ENCODE measurements around the gene FYCO1. TPM values are rescaled to one million over a fixed set of nuclear protein-coding genes. Genes with fewer than 3 reads are reported as not detected.

Gene FYCO1
- polyA plus RNA-seq, 3 donors: 0.59 to 5.0 (median 1.3) TPM

DNA sequence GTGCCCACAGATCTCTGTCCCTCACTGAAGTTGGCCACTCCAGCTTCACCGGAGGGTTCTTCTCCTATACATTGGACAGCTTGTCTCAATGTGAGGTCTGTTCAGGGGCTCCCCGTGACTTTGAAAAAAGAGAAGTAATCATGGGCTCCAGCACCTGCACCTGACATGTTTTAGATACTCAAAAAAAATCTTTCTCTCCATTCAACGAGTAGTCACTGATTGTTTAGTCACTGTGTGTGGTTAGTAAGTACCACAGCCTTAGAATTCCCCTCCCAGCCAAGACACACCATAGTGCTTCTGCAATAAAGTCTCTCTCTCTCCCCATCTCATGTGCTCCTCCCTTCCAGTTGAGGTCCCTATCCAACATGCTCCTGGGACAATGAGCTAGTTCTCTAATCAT lies 90.7 kb downstream of the FYCO1 start:
- Histone ChIP-seq H2AFZ (ENCODE audit: insufficient read depth, low read depth, low read length, poor library complexity, severe bottlenecking) (no peak overlapping the region), H3K4me1 (ENCODE audit: control insufficient read depth in 1 of 2, insufficient read depth in 2 of 2, low read length in 2 of 2) (no peaks in the 10 kb centered on the region), H3K9ac (ENCODE audit: insufficient read depth, low read length, poor library complexity, severe bottlenecking) (no peak overlapping the region), H3K27me3 (ENCODE audit: control insufficient read depth in 2 of 2, insufficient read depth in 2 of 2, low read length in 2 of 2) (no peaks in the 10 kb centered on the region), H3K36me3 (replicated peaks in 1 of 2; ENCODE audit: control insufficient read depth in 1 of 2, insufficient read depth in 2 of 2, low read length in 2 of 2) (no peaks in the 10 kb centered on the region), H3K79me2 (ENCODE audit: insufficient read depth, low read length) (no peaks in the 10 kb centered on the region), H3K4me3 (replicated peaks in 1 of 3; ENCODE audit: low read depth in 2 of 3, low read length in 3 of 3) (no peak overlapping the region), H3K4me2 (replicated peaks; ENCODE audit: extremely low read depth, low read length, poor library complexity, severe bottlenecking) (no peak overlapping the region), H3K27ac (ENCODE audit: low read depth in 1 of 2, low read length in 2 of 2) (no peak overlapping the region), H4K20me1 (ENCODE audit: insufficient read depth, low read length) (no peaks in the 10 kb centered on the region), H3K9me3 (replicated peaks in 1 of 2; ENCODE audit: control insufficient read depth in 1 of 2, insufficient read depth in 1 of 2, low read length in 2 of 2) (no peaks in the 10 kb centered on the region)
- no peak for DNase-seq
- no peaks in the 10 kb centered on the region for H3K36me3 Mint-ChIP-seq
- peaks cover 3% of the 10 kb centered on the region for H3K4me1 Mint-ChIP-seq
- no peak overlapping the region for H3K27ac Mint-ChIP-seq
- intact Hi-C loops (cut with micrococcal nuclease): no loop called here
- H3K27me3 Mint-ChIP-seq (ENCODE audit: low read depth in 3 of 3): peaks cover 0 to 1% (median 0%) of the 10 kb centered on the region in 3 donors
- peaks cover 0 to 2% (median 0%) of the 10 kb centered on the region in 7 donors for H3K9me3 Mint-ChIP-seq
- TF ChIP-seq, protein P1, sequence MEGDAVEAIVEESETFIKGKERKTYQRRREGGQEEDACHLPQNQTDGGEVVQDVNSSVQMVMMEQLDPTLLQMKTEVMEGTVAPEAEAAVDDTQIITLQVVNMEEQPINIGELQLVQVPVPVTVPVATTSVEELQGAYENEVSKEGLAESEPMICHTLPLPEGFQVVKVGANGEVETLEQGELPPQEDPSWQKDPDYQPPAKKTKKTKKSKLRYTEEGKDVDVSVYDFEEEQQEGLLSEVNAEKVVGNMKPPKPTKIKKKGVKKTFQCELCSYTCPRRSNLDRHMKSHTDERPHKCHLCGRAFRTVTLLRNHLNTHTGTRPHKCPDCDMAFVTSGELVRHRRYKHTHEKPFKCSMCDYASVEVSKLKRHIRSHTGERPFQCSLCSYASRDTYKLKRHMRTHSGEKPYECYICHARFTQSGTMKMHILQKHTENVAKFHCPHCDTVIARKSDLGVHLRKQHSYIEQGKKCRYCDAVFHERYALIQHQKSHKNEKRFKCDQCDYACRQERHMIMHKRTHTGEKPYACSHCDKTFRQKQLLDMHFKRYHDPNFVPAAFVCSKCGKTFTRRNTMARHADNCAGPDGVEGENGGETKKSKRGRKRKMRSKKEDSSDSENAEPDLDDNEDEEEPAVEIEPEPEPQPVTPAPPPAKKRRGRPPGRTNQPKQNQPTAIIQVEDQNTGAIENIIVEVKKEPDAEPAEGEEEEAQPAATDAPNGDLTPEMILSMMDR (IDR thresholded peaks at IDR 0.05): no peak
- H3K4me3 Mint-ChIP-seq: no peak overlapping the region
- 100% methylated on average over 1 of the region's 3 CpGs for WGBS (ENCODE audit: insufficient coverage)

DNA sequence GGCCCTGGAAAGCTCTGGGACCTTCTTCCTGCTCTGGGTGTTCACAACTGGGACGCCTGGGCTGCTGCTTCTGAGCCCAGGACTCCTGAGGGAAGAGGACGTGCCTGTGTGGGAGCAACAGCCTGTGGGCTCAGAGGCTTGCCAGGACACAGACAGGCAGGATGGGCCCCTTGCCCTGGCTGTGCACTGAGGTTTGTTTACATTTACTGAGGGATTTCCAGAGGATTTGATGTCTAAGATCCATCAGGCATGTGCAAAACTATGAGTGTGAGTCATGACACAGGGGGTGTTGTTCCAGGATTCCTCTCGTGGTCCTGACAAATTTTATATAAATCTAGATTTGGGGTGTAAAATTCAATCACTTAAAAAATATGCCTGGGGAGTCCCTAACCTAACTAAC lies 98.7 kb downstream of the FYCO1 start:
- intact Hi-C loops (cut with micrococcal nuclease): no loop called here
- Histone ChIP-seq H3K4me1 (ENCODE audit: control insufficient read depth in 1 of 2, insufficient read depth in 2 of 2, low read length in 2 of 2) (no peaks in the 10 kb centered on the region), H3K27ac (ENCODE audit: low read depth in 1 of 2, low read length in 2 of 2) (no peak overlapping the region), H3K27me3 (ENCODE audit: control insufficient read depth in 2 of 2, insufficient read depth in 2 of 2, low read length in 2 of 2) (no peaks in the 10 kb centered on the region), H2AFZ (ENCODE audit: insufficient read depth, low read depth, low read length, poor library complexity, severe bottlenecking) (no peak overlapping the region), H3K36me3 (replicated peaks in 1 of 2; ENCODE audit: control insufficient read depth in 1 of 2, insufficient read depth in 2 of 2, low read length in 2 of 2) (no peaks in the 10 kb centered on the region), H4K20me1 (ENCODE audit: insufficient read depth, low read length) (no peaks in the 10 kb centered on the region), H3K4me2 (replicated peaks; ENCODE audit: extremely low read depth, low read length, poor library complexity, severe bottlenecking) (no peak overlapping the region), H3K79me2 (ENCODE audit: insufficient read depth, low read length) (no peaks in the 10 kb centered on the region), H3K9me3 (replicated peaks in 1 of 2; ENCODE audit: control insufficient read depth in 1 of 2, insufficient read depth in 1 of 2, low read length in 2 of 2) (no peaks in the 10 kb centered on the region), H3K9ac (ENCODE audit: insufficient read depth, low read length, poor library complexity, severe bottlenecking) (no peak overlapping the region), H3K4me3 (replicated peaks in 1 of 3; ENCODE audit: low read depth in 2 of 3, low read length in 3 of 3) (no peak overlapping the region)
- H3K36me3 Mint-ChIP-seq: no peaks in the 10 kb centered on the region
- no peak for DNase-seq
- H3K9me3 Mint-ChIP-seq: peaks cover 0 to 2% (median 0%) of the 10 kb centered on the region in 7 donors
- 91% methylated on average over 2 of the region's 3 CpGs for WGBS (ENCODE audit: insufficient coverage)
- TF ChIP-seq, protein P1 (IDR thresholded peaks at IDR 0.05): no peak
- H3K27me3 Mint-ChIP-seq (ENCODE audit: low read depth in 3 of 3): peaks cover 0 to 6% (median 2%) of the 10 kb centered on the region in 3 donors
- H3K27ac Mint-ChIP-seq: no peak overlapping the region
- H3K4me3 Mint-ChIP-seq: no peak overlapping the region
- peaks cover 16% of the 10 kb centered on the region for H3K4me1 Mint-ChIP-seq
